IPS DF 4.7 (cell line): ENCODE data around the gene FCHSD2.
"Not testable (repeated sequence)": the region's sequence is repeated elsewhere in the genome, so short reads cannot be mapped to it uniquely, and the experiment has no call there.

Experiments
- DNase-seq: peaks from one replicate; pipeline ENCODE4 v3.0.0-alpha.2; 2013; ENCODE audit warnings: low spot score; ENCODE audit errors: extremely low read depth

Gene FCHSD2

GRCh38 chr11:73151416-73151815, 9.3 kb upstream of the FCHSD2 start:
- DNase-seq: no peak

- no peak for DNase-seq
Measured at GRCh38 chr11:73149105-73149504, 7.0 kb upstream of the FCHSD2 start.

GRCh38 chr11:73147771-73148681, 5.9 kb upstream of the FCHSD2 start:
- DNase-seq: no peak

- DNase-seq: no peak
Measured at GRCh38 chr11:73145986-73146575, 4.0 kb upstream of the FCHSD2 start.

- no peak for DNase-seq
Measured at GRCh38 chr11:73143126-73143838, 1.2 kb upstream of the FCHSD2 start.

GRCh38 chr11:73141309-73142127, 600 bp downstream of the FCHSD2 start:
- DNase-seq: no peak

GRCh38 chr11:73141031-73141308, 1.1 kb downstream of the FCHSD2 start:
- DNase-seq: no peak

GRCh38 chr11:73140213-73141030, 1.7 kb downstream of the FCHSD2 start:
- DNase-seq: no peak

- no peak for DNase-seq
Measured at GRCh38 chr11:73139476-73140198, 2.5 kb downstream of the FCHSD2 start.

GRCh38 chr11:73137944-73138274, 4.2 kb downstream of the FCHSD2 start:
- DNase-seq: no peak

- no peak for DNase-seq
Measured at GRCh38 chr11:73137262-73137943, 4.7 kb downstream of the FCHSD2 start.

- not testable (repeated sequence) for DNase-seq
Measured at GRCh38 chr11:73136722-73137121, 5.4 kb downstream of the FCHSD2 start.

- no peak for DNase-seq
Measured at GRCh38 chr11:73135346-73136284, 6.5 kb downstream of the FCHSD2 start.

GRCh38 chr11:73132349-73132748, 9.8 kb downstream of the FCHSD2 start:
- DNase-seq: not testable (repeated sequence)

GRCh38 chr11:73130181-73130580, 11.9 kb downstream of the FCHSD2 start:
- no peak for DNase-seq

- DNase-seq: no peak
Measured at GRCh38 chr11:73129198-73129597, 12.9 kb downstream of the FCHSD2 start.

- no peak for DNase-seq
Measured at GRCh38 chr11:73126804-73127480, 15.2 kb downstream of the FCHSD2 start.

GRCh38 chr11:73124800-73125199, 17.3 kb downstream of the FCHSD2 start:
- no peak for DNase-seq
